Measurements from ENCODE around the gene ASAP3.

The ASAP3 gene

DNA sequence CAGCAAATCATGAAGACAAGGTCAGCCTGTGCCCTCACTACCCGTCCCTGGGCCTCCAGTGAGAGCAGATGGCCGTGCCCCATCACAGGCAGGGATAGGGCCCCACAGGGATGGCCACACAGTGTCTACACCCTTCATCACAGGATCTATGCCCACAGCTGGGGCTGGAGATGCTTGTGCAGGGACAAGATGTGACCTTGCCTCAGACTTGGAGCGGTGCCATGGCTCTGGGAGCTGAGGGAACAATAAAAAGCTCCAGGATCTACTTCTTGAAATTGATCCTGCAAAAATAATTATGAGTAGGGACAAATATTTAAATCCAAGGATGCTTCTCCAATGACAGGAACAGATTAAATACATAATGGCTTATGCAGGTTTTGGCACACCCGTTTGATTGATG, 34.0 kb downstream of the ASAP3 start:
- H3K4me1 ChIP-seq (ENCODE audit: low read depth, poor library complexity, severe bottlenecking): peaks cover 20% of the 10 kb centered on the region
- no peak overlapping the region for H3K4me2 ChIP-seq
- no peak overlapping the region for H2AFZ ChIP-seq (ENCODE audit: low read depth)
- H3K79me2 ChIP-seq (ENCODE audit: insufficient read depth, low read depth): no peaks in the 10 kb centered on the region
- H4K20me1 ChIP-seq (ENCODE audit: insufficient read depth): no peaks in the 10 kb centered on the region
- TF ChIP-seq, protein P1, sequence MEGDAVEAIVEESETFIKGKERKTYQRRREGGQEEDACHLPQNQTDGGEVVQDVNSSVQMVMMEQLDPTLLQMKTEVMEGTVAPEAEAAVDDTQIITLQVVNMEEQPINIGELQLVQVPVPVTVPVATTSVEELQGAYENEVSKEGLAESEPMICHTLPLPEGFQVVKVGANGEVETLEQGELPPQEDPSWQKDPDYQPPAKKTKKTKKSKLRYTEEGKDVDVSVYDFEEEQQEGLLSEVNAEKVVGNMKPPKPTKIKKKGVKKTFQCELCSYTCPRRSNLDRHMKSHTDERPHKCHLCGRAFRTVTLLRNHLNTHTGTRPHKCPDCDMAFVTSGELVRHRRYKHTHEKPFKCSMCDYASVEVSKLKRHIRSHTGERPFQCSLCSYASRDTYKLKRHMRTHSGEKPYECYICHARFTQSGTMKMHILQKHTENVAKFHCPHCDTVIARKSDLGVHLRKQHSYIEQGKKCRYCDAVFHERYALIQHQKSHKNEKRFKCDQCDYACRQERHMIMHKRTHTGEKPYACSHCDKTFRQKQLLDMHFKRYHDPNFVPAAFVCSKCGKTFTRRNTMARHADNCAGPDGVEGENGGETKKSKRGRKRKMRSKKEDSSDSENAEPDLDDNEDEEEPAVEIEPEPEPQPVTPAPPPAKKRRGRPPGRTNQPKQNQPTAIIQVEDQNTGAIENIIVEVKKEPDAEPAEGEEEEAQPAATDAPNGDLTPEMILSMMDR (conservative IDR thresholded peaks at IDR 0.05; ENCODE audit: low read depth, low read length): no peak
- no peaks in the 10 kb centered on the region for H3K36me3 ChIP-seq (ENCODE audit: insufficient read depth)
- H3K9ac ChIP-seq: no peak overlapping the region
- no peak overlapping the region for H3K4me3 ChIP-seq (IDR thresholded peaks at IDR 0.05; ENCODE audit: insufficient read depth, low read depth, low read length)
- no peaks in the 10 kb centered on the region for H3K27me3 ChIP-seq (ENCODE audit: insufficient read depth, low read depth)
- H3K27ac ChIP-seq: no peak overlapping the region

DNA sequence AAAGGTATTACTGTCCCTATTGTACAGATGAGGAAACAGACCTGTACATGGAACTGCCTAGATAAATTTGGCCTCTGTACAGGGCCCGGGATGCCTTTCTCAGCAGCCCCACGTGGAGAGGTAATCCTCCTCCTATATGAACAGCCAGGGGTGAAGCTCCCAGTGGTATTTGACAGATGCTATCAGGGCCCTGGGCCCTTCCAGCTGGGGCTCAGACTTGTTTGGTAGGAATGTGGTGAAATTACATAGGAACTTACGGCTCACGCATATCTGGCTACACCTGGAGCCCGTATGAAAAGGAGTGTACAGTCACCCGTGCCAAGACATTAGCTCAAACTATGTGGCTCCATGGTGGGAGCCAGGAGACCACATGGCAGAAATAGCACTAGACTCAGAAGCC, 34.7 kb downstream of the ASAP3 start:
- H3K36me3 ChIP-seq (ENCODE audit: insufficient read depth): no peaks in the 10 kb centered on the region
- no peak overlapping the region for H2AFZ ChIP-seq (ENCODE audit: low read depth)
- H3K4me1 ChIP-seq (ENCODE audit: low read depth, poor library complexity, severe bottlenecking): peaks cover 20% of the 10 kb centered on the region
- H3K4me2 ChIP-seq: no peak overlapping the region
- H3K9ac ChIP-seq: no peak overlapping the region
- H3K27ac ChIP-seq: no peak overlapping the region
- H4K20me1 ChIP-seq (ENCODE audit: insufficient read depth): no peaks in the 10 kb centered on the region
- H3K4me3 ChIP-seq (IDR thresholded peaks at IDR 0.05; ENCODE audit: insufficient read depth, low read depth, low read length): no peak overlapping the region
- H3K27me3 ChIP-seq (ENCODE audit: insufficient read depth, low read depth): no peaks in the 10 kb centered on the region
- no peaks in the 10 kb centered on the region for H3K79me2 ChIP-seq (ENCODE audit: insufficient read depth, low read depth)
- TF ChIP-seq, protein P1 (conservative IDR thresholded peaks at IDR 0.05; ENCODE audit: low read depth, low read length): no peak

DNA sequence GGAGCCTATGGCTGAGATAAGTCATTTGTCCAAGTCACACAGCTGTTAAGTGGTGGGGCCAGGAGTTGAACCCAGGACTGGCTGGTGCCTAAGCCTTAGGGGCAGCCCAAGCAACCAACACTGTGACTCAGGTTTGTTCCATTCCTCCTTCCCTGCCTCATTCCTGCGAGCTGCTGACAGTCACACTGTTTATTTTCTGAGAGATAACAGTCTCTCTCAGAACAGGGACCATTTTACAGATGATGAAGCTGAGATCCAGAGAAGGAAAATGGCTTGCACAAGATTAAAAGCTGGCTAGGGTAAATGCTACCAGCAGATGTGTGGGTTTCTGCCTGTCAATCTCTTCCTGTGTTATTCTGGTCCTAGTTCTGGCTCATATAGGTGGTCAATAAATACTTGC, 35.1 kb downstream of the ASAP3 start:
- Histone ChIP-seq H3K9ac (no peak overlapping the region), H3K79me2 (ENCODE audit: insufficient read depth, low read depth) (no peaks in the 10 kb centered on the region), H3K4me1 (ENCODE audit: low read depth, poor library complexity, severe bottlenecking) (peaks cover 20% of the 10 kb centered on the region), H3K27me3 (ENCODE audit: insufficient read depth, low read depth) (no peaks in the 10 kb centered on the region), H3K4me3 (IDR thresholded peaks at IDR 0.05; ENCODE audit: insufficient read depth, low read depth, low read length) (no peak overlapping the region), H3K27ac (no peak overlapping the region), H4K20me1 (ENCODE audit: insufficient read depth) (no peaks in the 10 kb centered on the region), H2AFZ (ENCODE audit: low read depth) (no peak overlapping the region), H3K4me2 (no peak overlapping the region), H3K36me3 (ENCODE audit: insufficient read depth) (no peaks in the 10 kb centered on the region)
- TF ChIP-seq, protein P1 (conservative IDR thresholded peaks at IDR 0.05; ENCODE audit: low read depth, low read length): no peak

DNA sequence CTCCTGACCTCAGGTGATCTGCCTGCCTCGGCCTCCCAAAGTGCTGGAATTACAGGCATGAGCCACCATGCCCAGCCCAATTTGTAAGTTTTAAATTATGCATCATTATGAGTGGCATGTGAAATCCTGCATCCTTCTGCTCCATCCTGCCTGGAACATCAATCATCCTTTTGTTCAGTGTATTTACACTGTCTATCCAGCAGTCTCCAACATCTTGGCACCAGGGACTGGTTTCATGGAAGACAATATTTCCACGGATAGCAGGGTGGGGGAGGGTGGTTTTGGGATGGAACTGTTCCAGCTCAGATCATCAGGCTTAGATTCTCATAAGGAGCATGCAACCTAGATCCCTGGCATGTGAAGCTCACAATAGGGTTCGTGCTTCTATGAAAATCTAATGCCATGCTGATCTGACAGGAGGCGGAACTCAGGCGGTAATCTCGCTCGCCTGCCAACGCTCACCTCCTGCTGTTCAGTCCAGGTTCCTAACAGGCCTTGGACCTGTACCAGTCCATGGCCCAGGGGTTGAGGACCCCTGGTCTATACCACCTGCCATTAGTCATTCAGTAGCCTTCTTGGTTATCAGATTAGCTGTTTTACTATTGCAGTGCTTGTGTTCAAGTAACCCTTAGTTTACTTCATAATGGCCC, 37.2 kb downstream of the ASAP3 start:
- no peak overlapping the region for H3K9ac ChIP-seq
- H3K36me3 ChIP-seq (ENCODE audit: insufficient read depth): no peaks in the 10 kb centered on the region
- TF ChIP-seq, protein P1 (conservative IDR thresholded peaks at IDR 0.05; ENCODE audit: low read depth, low read length): no peak
- H3K27me3 ChIP-seq (ENCODE audit: insufficient read depth, low read depth): no peaks in the 10 kb centered on the region
- H3K4me1 ChIP-seq (ENCODE audit: low read depth, poor library complexity, severe bottlenecking): peaks cover 11% of the 10 kb centered on the region
- no peak overlapping the region for H3K4me2 ChIP-seq
- H3K4me3 ChIP-seq (IDR thresholded peaks at IDR 0.05; ENCODE audit: insufficient read depth, low read depth, low read length): no peak overlapping the region
- H3K79me2 ChIP-seq (ENCODE audit: insufficient read depth, low read depth): no peaks in the 10 kb centered on the region
- no peak overlapping the region for H3K27ac ChIP-seq
- H2AFZ ChIP-seq (ENCODE audit: low read depth): no peak overlapping the region
- H4K20me1 ChIP-seq (ENCODE audit: insufficient read depth): no peaks in the 10 kb centered on the region

Measured in KMS-11 (cell line).